H9 (cell line): ENCODE results near the gene IFRD2. TPM values are rescaled to one million over a fixed set of nuclear protein-coding genes. Genes with fewer than 3 reads are reported as not detected.
A peak's percentile ranks its signal among the peaks of the same experiment; 100 is the strongest.

Source experiments
- DNase-seq: peaks from one replicate; pipeline ENCODE4 v3.0.0-alpha.2; 2017
- H2AFZ ChIP-seq: one replicate; pipeline ENCODE4 v1.6.1; 2013; ENCODE audit warnings: mild to moderate bottlenecking, low read length, control low read depth, moderate library complexity
- H2AK5ac ChIP-seq: 2 replicates; pipeline ENCODE4 v1.6.1; 2013; ENCODE audit warnings: low read length, control low read depth, mixed read lengths; ENCODE audit not compliant: insufficient read length
- H2BK120ac ChIP-seq: one replicate; pipeline ENCODE4 v1.6.1; 2013; ENCODE audit warnings: low read depth, mild to moderate bottlenecking, low read length, control low read depth, inconsistent platforms; ENCODE audit not compliant: poor library complexity, severe bottlenecking
- H2BK12ac ChIP-seq: 2 replicates; pipeline ENCODE4 v1.6.1; 2013; ENCODE audit warnings: low read length, control low read depth, mixed read lengths, low read depth; ENCODE audit not compliant: insufficient read length
- H2BK15ac ChIP-seq: 2 replicates; pipeline ENCODE4 v1.6.1; 2013; ENCODE audit warnings: low read depth, low read length, control low read depth
- H2BK20ac ChIP-seq: one replicate; pipeline ENCODE4 v1.6.1; 2013; ENCODE audit warnings: low read depth, mild to moderate bottlenecking, low read length, control low read depth, inconsistent platforms; ENCODE audit not compliant: poor library complexity, severe bottlenecking
- H2BK5ac ChIP-seq: 2 replicates; pipeline ENCODE4 v1.6.1; 2013; ENCODE audit warnings: low read length, control low read depth, mixed read lengths; ENCODE audit not compliant: insufficient read length
- H3K14ac ChIP-seq: 2 replicates; pipeline ENCODE4 v1.6.1; 2013; ENCODE audit warnings: low read length, control low read depth; ENCODE audit not compliant: insufficient read depth
- H3K18ac ChIP-seq: 2 replicates; pipeline ENCODE4 v1.6.1; 2013; ENCODE audit warnings: low read depth, mild to moderate bottlenecking, mixed read lengths, low read length, control low read depth; ENCODE audit not compliant: insufficient read length
- H3K23ac ChIP-seq: 2 replicates; pipeline ENCODE4 v1.6.1; 2013; ENCODE audit warnings: low read length, control low read depth, mixed read lengths, low read depth; ENCODE audit not compliant: insufficient read length
- H3K23me2 ChIP-seq: 2 replicates; pipeline ENCODE4 v1.6.1; 2013; ENCODE audit warnings: low read depth, mild to moderate bottlenecking, mixed read lengths, low read length, control low read depth; ENCODE audit not compliant: insufficient read length, poor library complexity, severe bottlenecking
- H3K27ac ChIP-seq: 2 replicates; pipeline ENCODE4 v1.5.1; 2013; ENCODE audit warnings: low read length, control low read depth, mixed read lengths, low read depth; ENCODE audit not compliant: insufficient read length
- H3K27me3 ChIP-seq: 2 replicates; pipeline ENCODE4 v1.6.1; 2013; ENCODE audit warnings: low read length, control low read depth, inconsistent platforms; ENCODE audit not compliant: insufficient read depth
- H3K4ac ChIP-seq: 2 replicates; pipeline ENCODE4 v1.6.1; 2013; ENCODE audit warnings: low read depth, mild to moderate bottlenecking, control low read depth, inconsistent platforms, low read length, moderate library complexity
- H3K4me1 ChIP-seq: 2 replicates; pipeline ENCODE4 v1.6.1; 2013; ENCODE audit warnings: low read length, control low read depth, inconsistent platforms; ENCODE audit not compliant: insufficient read depth
- H3K4me2 ChIP-seq: 2 replicates; pipeline ENCODE4 v1.6.1; 2013; ENCODE audit warnings: low read length, control low read depth, mixed read lengths; ENCODE audit not compliant: insufficient read length, insufficient read depth
- H3K56ac ChIP-seq: 2 replicates; pipeline ENCODE4 v1.6.1; 2013; ENCODE audit warnings: low read depth, mild to moderate bottlenecking, mixed read lengths, low read length, control low read depth; ENCODE audit not compliant: insufficient read length
- H3K79me1 ChIP-seq: 2 replicates; pipeline ENCODE4 v1.6.1; 2013; ENCODE audit warnings: low read depth, mild to moderate bottlenecking, moderate library complexity, low read length, control low read depth, inconsistent platforms; ENCODE audit not compliant: insufficient read depth, poor library complexity, severe bottlenecking
- H3K79me2 ChIP-seq: 2 replicates; pipeline ENCODE4 v1.6.1; 2013; ENCODE audit warnings: low read length, control low read depth, inconsistent platforms; ENCODE audit not compliant: insufficient read depth
- H3K9ac ChIP-seq: 2 replicates; pipeline ENCODE4 v1.6.1; 2013; ENCODE audit warnings: low read length, control low read depth, mixed read lengths; ENCODE audit not compliant: insufficient read length; ENCODE audit errors: extremely low read depth
- H3K9me3 ChIP-seq: one replicate; pipeline ENCODE4 v1.6.1; 2013; ENCODE audit warnings: low read depth, low read length, inconsistent platforms; ENCODE audit not compliant: control insufficient read depth
- H3T11ph ChIP-seq: one replicate; pipeline ENCODE4 v1.6.1; 2013; ENCODE audit warnings: mild to moderate bottlenecking, low read length, control low read depth, inconsistent platforms
- H4K20me1 ChIP-seq: one replicate; pipeline ENCODE4 v1.6.1; 2013; ENCODE audit not compliant: control insufficient read depth, insufficient read length, insufficient read depth
- H4K5ac ChIP-seq: 2 replicates; pipeline ENCODE4 v1.6.1; 2013; ENCODE audit warnings: low read depth, mild to moderate bottlenecking, mixed read lengths, low read length, control low read depth; ENCODE audit not compliant: insufficient read length
- H4K8ac ChIP-seq: replicated peaks from 2 replicates; pipeline ENCODE4 v1.6.1; 2013; ENCODE audit warnings: low read length, control low read depth, mixed read lengths, low read depth; ENCODE audit not compliant: insufficient read length
- H4K91ac ChIP-seq: 2 replicates; pipeline ENCODE4 v1.6.1; 2013; ENCODE audit warnings: low read depth, mild to moderate bottlenecking, moderate library complexity, mixed read lengths, low read length, control low read depth; ENCODE audit not compliant: insufficient read length
- H3K27ac Mint-ChIP-seq, 3 experiments: 2 replicates in 2 of 3; 3 replicates in 1 of 3; pipeline ENCODE4 v1.8.0; 2020 to 2021; ENCODE audit warnings: mixed read lengths in 3 of 3, mild to moderate bottlenecking in 1 of 3, moderate library complexity in 1 of 3
- H3K27me3 Mint-ChIP-seq: 2 replicates; pipeline ENCODE4 v1.8.0; 2021; ENCODE audit warnings: low read depth, mild to moderate bottlenecking, moderate library complexity, mixed read lengths
- H3K36me3 Mint-ChIP-seq, 3 experiments: 2 replicates in 2 of 3; 3 replicates in 1 of 3; pipeline ENCODE4 v1.8.0; 2020 to 2021; ENCODE audit warnings: low read depth in 3 of 3, mixed read lengths in 3 of 3; ENCODE audit not compliant: insufficient read depth in 1 of 3
- H3K4me1 Mint-ChIP-seq, 2 experiments: 2 replicates each; pipeline ENCODE4 v1.8.0; 2020; ENCODE audit warnings: mixed read lengths in 2 of 2
- H3K4me3 Mint-ChIP-seq, 2 experiments: 2 replicates in 1 of 2; 3 replicates in 1 of 2; pipeline ENCODE4 v1.8.0; 2020 to 2021; ENCODE audit warnings: mild to moderate bottlenecking in 2 of 2, mixed read lengths in 2 of 2, moderate library complexity in 1 of 2
- H3K9me3 Mint-ChIP-seq, 2 experiments: 2 replicates in 1 of 2; 3 replicates in 1 of 2; pipeline ENCODE4 v1.8.0; 2020; ENCODE audit warnings: mild to moderate bottlenecking in 2 of 2, mixed read lengths in 2 of 2, moderate library complexity in 1 of 2
- WGBS: extraction: QIAGEN DNeasy Blood & Tissue Kit; methylation state at CpG from one replicate; pipeline ENCODE4 v1.1.7; 2013; ENCODE audit warnings: missing lambda C conversion rate, low lambda C conversion rate, mixed read lengths; ENCODE audit not compliant: insufficient read length; ENCODE audit errors: extremely low coverage; 5-methylcytosine and 5-hydroxymethylcytosine counted together
- total RNA-seq: library from RNA; stranded (reverse); gene quantifications from 2 replicates; pipeline ENCODE4 v1.2.1, GENCODE V29; 2021
- TF ChIP-seq, protein P1 (sequence below): fragments of 200-600 bp; sonication (generic); conservative IDR thresholded peaks from 3 replicates; pipeline ENCODE4 v1.8.0; 2021; ENCODE audit warnings: antibody characterized with exemption, mild to moderate bottlenecking

IFRD2 gene
- total RNA-seq, 1 experiment from 2014 or later = 109 TPM

DNA sequence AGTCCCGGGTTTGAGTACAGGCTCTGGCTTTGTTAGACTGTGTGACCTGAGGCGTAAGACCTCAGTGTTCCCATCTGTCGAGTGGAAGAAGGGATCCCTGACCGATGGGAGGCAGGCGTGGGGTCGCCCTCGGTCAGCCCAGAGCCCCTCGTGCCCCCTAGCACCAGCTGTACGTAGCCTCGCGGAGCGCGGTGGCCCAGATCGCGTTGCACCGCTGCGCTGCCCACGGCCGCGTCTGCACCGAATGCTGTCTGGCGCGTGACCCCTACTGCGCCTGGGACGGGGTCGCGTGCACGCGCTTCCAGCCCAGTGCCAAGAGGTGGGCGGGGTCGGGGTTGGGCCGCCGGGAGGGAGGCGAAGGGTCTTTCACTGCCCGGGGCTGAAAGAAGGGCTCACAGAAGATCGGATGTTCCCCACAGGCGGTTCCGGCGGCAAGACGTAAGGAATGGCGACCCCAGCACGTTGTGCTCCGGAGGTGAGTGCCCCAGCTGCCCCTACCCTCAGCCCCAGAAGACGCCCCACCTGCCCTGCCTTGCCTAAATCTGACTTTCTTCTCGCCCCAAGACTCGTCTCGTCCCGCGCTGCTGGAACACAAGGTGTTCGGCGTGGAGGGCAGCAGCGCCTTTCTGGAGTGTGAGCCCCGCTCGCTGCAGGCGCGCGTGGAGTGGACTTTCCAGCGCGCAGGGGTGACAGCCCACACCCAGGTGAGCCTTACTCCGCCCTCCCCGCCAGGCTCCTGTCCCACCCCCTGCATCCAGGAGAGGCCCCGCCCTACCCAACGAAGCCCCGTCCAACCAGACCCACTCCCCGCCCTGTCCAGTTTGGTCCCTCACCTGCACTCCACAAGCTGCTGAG lies 16.9 kb downstream of the IFRD2 start:
- peaks cover 59% of the 10 kb centered on the region for H3K27me3 Mint-ChIP-seq
- no peak overlapping the region for H3K23ac ChIP-seq
- H2BK120ac ChIP-seq = no peak overlapping the region
- H4K20me1 ChIP-seq = no peaks in the 10 kb centered on the region
- no peak overlapping the region for H2AFZ ChIP-seq
- no peak overlapping the region for H2BK15ac ChIP-seq
- TF ChIP-seq, protein P1, sequence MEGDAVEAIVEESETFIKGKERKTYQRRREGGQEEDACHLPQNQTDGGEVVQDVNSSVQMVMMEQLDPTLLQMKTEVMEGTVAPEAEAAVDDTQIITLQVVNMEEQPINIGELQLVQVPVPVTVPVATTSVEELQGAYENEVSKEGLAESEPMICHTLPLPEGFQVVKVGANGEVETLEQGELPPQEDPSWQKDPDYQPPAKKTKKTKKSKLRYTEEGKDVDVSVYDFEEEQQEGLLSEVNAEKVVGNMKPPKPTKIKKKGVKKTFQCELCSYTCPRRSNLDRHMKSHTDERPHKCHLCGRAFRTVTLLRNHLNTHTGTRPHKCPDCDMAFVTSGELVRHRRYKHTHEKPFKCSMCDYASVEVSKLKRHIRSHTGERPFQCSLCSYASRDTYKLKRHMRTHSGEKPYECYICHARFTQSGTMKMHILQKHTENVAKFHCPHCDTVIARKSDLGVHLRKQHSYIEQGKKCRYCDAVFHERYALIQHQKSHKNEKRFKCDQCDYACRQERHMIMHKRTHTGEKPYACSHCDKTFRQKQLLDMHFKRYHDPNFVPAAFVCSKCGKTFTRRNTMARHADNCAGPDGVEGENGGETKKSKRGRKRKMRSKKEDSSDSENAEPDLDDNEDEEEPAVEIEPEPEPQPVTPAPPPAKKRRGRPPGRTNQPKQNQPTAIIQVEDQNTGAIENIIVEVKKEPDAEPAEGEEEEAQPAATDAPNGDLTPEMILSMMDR = no peak
- H3T11ph ChIP-seq = no peak overlapping the region
- no peaks in the 10 kb centered on the region; a peak in 1 of 7 replicates for H3K36me3 Mint-ChIP-seq
- H3K18ac ChIP-seq = peak overlapping the region; percentile 3
- H3K56ac ChIP-seq = no peak overlapping the region
- H2BK20ac ChIP-seq = no peak overlapping the region
- no peak overlapping the region for H4K91ac ChIP-seq
- no peak overlapping the region for H3K9ac ChIP-seq
- no peak overlapping the region for H4K5ac ChIP-seq
- H3K79me1 ChIP-seq = no peaks in the 10 kb centered on the region
- H3K14ac ChIP-seq = no peak overlapping the region
- H2BK12ac ChIP-seq = no peak overlapping the region
- no peak overlapping the region for H2AK5ac ChIP-seq
- H3K4ac ChIP-seq = no peak overlapping the region
- no peak overlapping the region for H4K8ac ChIP-seq
- H3K23me2 ChIP-seq = peaks cover 10% of the 10 kb centered on the region
- no peaks in the 10 kb centered on the region for H3K9me3 ChIP-seq
- H3K9me3 Mint-ChIP-seq = no peaks in the 10 kb centered on the region; a peak in 1 of 5 replicates
- H3K4me3 Mint-ChIP-seq = peak overlapping the region; percentile 57 to 78
- H3K4me2 ChIP-seq = peak overlapping the region; percentile 31
- H3K4me1 Mint-ChIP-seq = peaks cover 27 to 34% of the 10 kb centered on the region in 2 experiments
- no CpG with 5 or more reads among the region's 65 CpGs for WGBS
- H3K27ac Mint-ChIP-seq = no peak overlapping the region; a peak in 1 of 7 replicates
- H3K79me2 ChIP-seq = no peaks in the 10 kb centered on the region
- H3K27ac ChIP-seq = no peak overlapping the region
- no peak overlapping the region for H2BK5ac ChIP-seq
- DNase-seq = peak; percentile 68
- no peaks in the 10 kb centered on the region for H3K4me1 ChIP-seq
- peaks cover 16% of the 10 kb centered on the region; the same call in 1 of the 2 replicates for H3K27me3 ChIP-seq
